Putamen (tissue), 1 donor: ENCODE data around the gene SCGB2A2.
A peak's percentile ranks its signal among the peaks of the same experiment; 100 is the strongest.

Source experiments
- DNase-seq: peaks from one replicate; pipeline ENCODE4 v3.0.0-alpha.2; 2016; ENCODE audit warnings: low spot score

SCGB2A2 gene

DNA sequence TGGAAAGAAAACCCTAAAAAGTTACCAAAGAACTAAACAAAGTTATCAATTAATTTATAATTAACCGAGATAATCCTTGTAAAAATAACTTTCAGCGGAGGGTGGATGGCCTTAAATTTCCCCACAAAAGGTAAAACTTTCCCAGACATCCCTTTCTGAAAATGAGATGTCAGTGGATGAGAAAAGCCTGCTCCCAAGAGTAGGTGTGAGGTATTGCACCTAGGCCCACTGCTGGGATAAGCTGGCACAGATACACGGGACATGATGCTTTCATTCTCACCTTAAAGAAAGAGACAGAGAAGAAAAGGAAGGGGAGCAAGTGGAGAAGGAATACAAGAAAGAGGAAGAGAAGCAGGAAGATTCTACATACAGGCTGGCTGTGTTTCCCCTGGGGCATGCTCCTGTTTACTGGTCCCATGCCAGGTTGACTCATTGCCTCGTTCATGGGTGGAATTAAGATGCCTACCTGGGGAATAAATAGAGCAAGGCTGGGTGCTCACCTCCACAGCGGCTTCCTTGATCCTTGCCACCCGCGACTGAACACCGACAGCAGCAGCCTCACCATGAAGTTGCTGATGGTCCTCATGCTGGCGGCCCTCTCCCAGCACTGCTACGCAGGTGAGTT, at the start of gene SCGB2A2:
Gene SCGB2A2 (plus strand): TSS at position 505 of the 625 bp plus-strand sequence. CDS start 59 bp downstream, at position 564.
- DNase-seq, result no peak

DNA sequence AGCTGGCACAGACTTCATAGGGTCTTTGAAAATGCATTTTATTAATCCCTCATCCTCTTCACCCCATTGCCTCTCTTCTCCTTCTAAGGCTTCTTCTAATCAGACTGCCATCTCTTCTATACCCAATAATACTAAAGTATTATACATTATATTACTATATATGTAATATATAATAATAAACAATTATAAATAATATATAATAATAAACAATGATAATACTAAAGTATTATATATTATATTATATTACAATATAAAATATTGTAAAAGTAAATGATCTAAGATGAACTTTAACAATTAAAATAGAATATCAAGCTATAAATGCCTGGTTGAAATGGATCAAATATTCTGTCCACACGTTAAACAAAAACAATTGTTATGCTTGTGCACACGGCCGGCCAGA, 48.5 kb upstream of the SCGB2A2 start:
- DNase-seq, result no peak

DNA sequence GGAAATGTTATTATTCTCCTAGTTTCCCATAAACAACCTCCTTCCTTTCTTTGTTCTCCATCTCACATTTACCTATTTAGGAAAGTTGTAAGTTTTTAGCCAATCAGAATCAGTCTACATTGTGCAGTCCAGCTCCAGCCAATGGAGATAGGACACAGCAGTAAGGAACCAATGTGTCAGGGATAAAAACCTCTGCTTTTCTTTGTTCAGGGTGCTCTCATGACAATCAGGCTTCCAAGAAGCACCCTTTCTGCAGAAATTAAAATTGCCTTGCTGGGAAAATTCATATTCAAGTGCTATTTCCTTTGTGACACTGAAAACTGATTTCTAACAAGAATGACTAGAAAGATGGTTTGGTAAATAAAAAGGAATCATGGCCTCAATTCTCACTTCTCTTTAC, 46.9 kb upstream of the SCGB2A2 start:
- DNase-seq, result no peak

DNA sequence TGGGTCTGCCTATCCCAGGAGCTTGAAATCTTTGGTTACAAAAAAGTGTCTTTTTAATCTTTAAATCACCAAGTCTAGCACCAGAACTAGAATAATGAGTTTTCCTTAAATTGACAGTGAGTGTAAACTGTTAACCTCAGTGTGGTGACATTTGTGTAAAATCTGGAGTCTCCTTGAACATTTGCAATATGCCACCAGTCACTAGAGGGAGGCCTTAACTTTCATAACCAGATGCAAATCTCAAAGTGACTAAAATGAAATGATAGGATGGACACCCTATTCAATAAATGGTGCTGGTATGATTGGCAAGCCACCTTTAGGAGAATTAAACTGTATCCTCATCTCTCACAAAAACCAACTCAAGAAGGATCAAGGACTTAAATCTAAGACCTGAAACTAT, 36.2 kb upstream of the SCGB2A2 start:
- DNase-seq, result no peak

DNA sequence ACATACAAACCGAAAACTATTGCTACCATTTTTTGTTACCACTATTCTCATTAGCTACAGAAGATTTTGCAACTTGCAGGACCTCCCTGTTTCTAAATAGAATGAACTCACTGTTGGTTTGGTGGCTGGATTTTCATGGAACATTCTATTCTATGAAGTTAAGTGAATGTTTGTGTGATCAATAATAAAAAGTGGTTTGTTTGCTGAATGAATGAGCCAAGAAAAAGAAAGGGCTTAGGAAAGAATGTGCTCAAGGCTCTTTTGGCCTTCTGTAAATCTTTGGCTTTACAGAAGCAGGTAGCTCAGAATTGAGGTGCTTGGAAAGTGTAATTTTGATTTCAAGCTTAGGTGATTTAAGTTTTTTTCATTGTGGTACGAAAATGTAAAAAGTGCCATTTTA, 33.8 kb upstream of the SCGB2A2 start:
- no peak for DNase-seq

DNA sequence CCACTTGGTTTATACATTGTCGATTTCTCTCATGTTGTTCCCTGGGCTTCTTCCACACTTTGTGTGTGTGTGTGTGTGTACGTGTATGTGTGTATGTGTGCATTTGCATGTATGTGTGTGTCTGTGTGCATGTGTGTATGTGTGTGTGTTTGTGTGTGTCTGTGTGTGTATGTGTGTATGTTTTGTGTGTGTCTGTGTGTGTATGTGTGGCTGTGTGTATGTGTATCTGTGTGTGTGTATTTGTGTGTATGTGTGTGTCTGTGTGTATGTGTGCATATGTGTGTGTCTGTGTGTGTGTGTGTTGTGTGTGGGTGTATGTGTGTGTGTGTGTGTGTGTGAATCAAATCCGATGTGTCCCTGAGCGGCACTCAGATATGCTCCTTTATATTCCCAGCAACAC, 32.5 kb upstream of the SCGB2A2 start:
- DNase-seq, result no peak

DNA sequence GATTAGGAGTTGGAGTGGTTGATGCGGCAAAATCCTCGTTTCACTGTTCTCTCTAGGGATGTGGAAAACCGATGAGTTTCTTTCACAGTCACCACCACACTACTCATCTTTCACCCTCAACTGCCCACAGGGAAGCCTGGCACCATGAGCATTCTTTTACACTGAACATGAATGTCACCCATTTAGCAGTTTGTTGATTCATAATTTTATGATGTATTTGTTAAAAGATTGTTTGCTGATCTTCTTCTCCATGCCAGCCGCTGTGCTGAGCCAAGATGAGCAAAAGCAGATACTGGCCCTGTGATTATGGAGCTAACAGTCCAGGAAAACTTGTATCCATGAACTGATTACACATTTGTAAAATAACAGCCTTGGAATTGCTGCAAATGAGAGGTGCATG, 31.8 kb upstream of the SCGB2A2 start:
- no peak for DNase-seq

DNA sequence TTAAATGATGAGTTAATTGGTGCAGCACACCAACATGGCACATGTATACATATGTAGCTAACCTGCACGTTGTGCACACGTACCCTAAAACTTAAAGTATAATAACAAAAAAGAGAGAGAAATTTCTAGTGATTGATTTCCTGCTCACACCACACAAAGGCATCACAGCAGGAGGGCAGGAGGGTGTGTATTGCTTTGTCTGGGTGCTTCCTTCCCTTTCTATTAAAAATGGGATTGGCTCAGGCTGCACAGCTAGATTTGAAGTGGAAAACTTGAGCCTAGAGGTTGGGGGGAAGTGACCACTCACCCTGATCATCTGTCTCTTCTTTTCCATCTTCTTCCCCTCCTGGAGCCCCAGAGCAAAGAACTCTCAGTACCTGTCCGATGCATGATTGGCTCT, 28.9 kb upstream of the SCGB2A2 start:
- DNase-seq, result no peak

DNA sequence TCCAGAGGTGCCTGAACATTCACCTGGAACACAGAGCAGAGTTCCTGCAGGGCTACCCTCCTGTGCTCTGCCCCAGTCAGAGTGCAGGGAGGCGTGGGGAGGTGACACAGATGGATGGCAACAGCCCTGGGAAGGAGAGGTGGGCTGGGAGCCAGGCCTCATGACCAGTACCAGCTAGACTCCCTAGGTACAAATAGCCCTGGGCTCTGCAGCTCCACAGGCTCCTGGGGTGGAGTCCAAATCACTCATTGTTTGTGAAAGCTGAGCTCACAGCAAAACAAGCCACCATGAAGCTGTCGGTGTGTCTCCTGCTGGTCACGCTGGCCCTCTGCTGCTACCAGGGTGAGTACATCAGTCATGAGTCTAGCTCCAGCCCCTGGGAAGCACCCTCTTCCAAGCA, 27.9 kb upstream of the SCGB2A2 start, which contains the start of gene SCGB1D2:
Gene SCGB1D2 (plus strand): TSS at position 219 of the 400 bp plus-strand sequence. CDS start 69 bp downstream, at position 288.
- no peak for DNase-seq

DNA sequence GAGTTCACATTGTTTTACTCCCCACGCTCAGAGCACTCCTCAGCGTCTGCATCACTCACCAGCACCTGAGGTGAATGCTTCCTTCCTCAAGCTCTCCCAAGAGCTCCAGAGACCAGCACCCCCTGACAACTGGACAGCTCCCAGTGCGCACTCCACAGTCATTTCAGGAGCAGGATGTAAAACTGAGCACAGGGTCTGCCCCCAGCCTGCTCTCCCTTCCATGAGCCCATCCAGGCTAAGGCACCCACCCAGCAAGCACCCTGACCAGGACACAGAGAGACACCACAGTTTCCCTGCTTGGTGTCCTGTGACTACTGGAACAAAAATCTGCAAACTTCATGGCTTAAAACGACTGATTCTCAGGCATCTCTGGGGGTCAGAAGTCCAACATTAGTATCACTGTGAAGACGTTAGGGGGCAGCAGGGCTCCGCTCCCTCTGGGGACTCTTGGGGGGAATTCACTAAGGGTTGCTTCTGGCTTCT, 24.6 kb upstream of the SCGB2A2 start:
- DNase-seq, result no peak

DNA sequence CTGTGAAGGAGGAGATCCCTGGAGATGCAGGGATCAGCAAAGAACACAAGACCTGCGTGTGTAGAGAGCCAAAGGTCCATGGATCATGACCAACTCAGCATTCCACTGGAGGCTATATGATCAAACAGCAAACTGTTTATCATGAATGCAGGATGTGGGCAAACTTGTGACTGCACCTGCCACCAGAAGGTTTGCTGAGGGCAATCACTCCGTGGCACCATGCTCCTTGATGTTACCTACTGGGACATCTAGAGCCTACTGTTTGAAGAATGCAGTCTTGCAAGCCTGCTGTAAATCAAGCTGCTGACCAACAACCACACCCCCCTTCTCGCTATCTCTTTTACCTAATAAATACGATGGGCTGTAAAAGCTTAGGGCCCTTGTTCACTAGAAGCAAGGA, 18.3 kb upstream of the SCGB2A2 start:
- no peak for DNase-seq

DNA sequence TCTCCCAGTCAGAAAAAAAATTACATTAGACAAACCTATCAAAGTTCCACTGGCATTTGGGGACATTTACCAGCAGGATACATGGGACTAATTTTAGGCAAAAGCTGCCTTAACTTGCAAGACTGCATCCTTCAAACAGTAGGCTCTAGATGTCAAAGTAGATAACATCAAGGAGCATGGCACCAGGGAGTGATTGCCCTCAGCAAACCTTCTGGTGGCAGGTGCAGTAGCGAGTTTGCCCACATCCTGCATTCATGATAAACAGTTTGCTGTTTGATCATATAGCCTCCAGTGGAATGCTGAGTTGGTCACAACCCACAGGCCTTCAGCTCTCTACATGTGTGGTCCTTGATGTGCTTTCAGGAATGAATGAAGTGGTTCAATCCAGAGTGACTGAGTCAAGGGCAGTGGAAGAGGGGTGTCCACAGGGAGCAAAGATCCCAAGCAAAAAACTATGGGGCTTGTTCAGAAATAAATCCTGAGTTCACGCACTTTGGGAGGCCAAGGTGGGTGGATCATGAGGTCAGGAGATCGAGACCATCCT, 15.9 kb upstream of the SCGB2A2 start:
- no peak for DNase-seq

DNA sequence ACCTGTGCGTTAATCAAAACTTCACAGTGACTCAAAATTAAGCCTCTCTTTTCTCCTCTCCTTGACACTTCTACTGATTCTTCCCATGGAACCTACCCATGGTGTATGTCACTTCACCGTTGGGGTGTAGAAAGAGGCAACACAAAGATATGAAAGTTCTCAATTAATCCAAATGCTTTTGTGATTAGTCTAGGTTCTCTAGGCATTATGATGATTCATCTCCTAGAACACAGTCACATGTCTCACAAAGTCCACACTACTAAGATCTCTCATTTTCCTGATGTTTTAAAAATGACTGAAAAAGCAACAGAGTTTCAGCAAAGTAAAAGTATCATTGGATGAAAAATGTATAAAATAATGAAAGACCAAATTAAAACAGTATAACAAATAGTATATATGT, 13.7 kb upstream of the SCGB2A2 start:
- no peak for DNase-seq

DNA sequence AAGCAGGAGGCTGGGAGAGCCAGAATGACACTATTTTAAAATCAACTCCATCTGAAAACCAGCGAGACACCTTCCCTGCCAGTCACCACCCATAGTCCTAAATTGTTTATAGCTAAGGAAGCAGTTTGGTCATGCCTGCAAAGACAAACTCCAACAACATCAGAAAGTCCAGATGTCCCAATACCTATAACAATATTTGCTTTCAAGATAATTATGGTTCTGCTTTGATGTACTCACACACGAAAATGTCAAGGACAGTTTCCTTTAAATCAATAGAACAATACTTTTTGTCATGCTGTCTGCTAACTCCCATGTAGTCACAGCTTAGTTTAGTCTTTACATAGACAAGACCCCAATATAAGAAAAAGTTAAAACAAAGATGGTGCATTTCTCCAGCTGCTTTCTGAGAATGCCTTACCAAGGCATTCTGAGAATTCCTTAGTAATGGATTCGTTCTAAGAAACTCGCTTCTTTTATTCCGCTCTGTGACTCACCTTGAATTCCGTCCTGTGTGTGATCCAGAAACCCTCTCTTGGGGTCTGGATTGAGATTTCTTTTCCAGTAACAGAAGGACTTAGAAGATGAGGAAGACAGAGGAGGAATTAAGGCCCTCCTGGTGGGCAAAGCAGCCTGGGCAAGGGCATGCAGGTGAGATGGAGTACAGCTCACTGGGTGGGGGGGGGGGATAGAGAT, 9.6 kb upstream of the SCGB2A2 start:
- DNase-seq, result no peak

DNA sequence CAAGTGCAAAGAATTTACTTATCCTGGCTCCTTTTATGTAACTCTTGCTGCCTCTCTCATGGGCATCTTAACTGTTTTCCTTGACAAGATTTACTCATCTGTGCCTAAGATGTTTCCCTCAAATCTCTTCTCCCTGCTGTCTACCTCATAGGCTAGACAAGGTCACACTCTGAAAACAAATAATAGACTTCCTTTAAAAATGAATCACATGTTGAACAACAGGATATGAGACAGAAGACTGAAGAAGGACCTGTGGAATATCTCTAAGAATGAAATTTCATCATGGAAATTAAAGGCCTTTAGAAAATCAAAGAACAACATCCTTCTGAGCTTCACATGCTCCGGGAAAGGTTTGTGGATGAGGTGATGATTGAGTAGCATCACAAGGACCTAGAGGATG, 6.0 kb upstream of the SCGB2A2 start:
- no peak for DNase-seq

DNA sequence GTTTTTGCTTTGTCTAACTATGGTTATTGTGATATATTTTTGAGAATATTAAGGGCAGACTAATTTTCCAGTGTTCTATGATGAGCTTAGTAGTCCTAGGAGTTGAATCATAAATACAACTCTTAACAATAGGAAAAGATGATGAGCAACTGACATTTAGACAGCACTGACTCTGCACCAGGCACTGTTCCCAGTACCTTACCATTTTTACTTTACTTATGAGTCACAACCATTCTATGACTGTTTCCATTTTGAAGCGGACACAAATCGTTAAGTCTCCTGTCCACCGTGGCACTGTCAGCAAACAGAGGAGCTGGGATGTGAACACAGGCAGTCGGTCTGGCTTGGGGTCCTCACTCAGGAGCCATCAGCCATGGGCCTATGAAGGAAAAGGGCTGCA, 3.4 kb upstream of the SCGB2A2 start:
- DNase-seq, result peak; percentile 8

DNA sequence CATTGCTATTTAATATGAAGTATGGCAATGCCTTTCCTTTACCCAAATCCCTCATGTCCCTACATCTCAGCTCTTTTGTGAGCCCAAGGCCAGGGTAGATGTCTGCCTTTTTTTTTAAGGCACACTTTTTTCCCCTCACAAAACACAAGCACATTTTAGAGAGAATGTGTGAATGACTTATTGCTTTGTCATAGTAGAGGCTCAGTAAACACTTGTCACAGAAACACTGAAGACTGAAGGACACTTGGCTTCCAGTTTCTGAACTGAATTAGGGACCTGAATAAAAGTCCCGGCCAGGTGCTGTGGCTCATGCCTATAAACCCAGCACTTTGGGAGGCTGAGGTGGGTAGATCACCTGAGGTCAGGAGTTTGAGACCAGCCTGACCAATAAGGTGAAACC, 2.9 kb upstream of the SCGB2A2 start:
- no peak for DNase-seq

DNA sequence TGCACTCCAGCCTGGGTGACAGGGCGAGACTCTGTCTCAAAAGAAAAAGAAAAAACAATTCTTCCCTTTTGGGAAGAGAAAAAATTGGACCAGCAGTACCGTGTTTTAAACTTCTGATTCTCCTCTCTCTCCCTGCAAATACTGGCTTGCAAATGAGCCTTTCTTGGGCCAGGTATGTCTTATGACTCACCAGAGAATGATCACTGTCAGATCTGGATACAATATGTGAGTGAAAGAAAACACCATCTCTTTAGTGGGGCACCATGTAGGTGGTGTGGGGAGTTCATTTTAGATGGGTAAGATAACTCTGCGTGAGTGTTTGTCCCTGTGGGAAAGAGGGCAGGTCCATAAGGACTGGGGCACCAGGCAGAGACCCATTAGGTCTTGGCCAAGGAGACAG, 2.4 kb upstream of the SCGB2A2 start:
- no peak for DNase-seq

DNA sequence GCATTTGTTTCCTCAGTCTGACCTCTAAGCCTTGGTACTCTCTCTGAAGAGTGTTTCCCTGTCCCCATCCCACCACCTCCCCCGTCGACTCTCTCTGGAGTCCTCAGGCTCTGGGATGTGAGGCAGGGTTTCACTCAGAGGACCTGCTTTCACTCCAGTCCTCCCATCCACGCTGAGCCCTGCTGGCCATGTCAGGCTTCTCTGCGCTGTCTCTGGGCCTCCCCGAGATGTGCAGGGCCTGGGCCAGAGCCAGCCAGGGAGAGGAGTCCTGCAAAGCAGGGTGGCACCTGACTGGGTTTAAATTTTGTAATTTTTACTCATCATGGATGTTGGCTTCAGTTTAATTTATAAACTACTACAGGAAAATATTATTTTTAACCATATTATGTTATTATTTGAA, 3.3 kb downstream of the SCGB2A2 start:
- DNase-seq, result no peak

DNA sequence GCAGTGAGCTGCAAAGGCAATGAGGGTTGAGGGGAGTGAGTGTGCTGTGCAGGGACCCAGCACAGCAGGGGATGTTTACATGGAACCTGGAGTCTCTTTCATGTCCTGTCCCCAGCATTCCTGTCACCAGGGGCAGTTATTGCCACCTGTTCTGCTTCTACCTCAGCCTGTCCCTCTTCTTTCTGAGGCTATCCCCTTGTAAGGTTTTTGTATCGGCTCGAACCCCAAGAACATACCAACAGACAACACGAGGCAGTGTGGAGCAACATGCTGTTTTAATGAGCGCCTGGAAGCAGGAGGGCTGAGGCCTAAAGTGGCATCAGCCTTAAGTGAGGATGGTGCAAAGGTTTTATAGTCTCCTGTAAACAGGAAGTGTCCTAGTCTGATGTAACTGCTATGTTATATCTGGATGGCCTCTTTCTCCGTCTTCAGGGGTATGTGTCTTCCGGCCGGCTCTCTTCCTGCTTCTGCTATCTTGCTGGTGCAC, 3.9 kb downstream of the SCGB2A2 start:
- no peak for DNase-seq

DNA sequence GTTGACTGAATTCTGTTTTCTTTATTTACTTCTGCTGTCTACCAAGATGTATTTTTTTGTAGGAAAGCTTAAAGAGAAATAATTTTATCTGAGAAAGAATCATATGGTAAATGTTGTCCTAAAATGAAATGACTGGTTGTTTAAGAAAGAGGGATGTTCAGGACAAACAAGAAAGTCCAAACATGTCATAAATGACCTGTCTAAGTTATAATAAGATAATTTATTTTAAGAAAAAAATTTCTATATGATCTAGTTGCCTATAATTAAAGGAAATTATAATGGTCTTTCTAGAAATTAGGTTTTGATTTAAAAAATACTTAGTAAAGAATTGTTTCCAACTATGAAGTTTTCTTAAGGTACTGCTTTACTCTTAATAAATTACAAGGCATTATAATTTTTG, 10.5 kb downstream of the SCGB2A2 start:
- no peak for DNase-seq

DNA sequence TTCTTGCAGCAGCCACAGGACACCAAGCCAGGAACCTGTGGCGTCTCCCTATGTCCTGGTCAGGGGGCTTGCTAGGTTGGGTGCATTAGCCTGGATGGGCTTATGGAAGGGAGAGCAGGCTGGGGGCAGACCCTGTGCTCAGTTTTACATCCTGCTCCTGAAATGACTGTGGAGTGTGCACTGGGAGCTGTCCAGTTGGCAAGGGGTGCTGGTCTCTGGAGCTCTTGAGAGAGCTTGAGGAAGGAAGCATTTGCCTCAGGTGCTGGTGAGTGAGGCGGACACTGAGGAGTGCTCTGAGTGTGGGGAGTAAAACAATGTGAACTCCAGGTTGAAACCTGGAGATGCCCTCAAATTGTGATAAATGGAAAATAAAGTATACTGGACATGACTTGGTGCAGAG, 25.5 kb downstream of the SCGB2A2 start:
- no peak for DNase-seq

DNA sequence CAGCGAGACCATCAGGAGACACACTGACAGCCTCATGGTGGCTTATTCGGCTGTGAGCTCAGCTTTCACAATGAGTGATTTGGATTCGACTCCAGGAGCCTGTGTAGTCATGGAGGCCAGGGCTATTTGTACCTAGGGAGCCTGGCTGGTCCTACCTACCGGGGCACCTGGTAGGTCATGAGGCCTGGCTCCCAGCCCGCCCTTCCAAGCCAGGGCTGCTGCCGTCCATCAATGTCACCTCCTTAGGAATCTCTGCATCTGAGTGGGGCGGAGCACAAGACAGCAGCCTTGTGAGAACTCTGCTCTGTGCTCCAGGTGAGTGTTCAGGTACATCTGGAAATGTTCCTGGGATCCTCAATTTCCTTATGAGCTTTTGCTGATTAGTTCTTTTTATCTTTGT, 29.0 kb downstream of the SCGB2A2 start, which contains the start of gene SCGB1D4:
Gene SCGB1D4 (minus strand): TSS at position 101 of the 400 bp plus-strand sequence. CDS start 65 bp downstream, at position 36.
- no peak for DNase-seq
